K562 (cell line): ENCODE measurements around the gene DBH. TPM values are rescaled to one million over a fixed set of nuclear protein-coding genes. Genes with fewer than 3 reads are reported as not detected.

Experiments used
- ATAC-seq: fragments of 200-7000 bp; cut with Tn5 transposase; 3 replicates; pipeline ENCODE4 v1.9.1; 2020; ENCODE audit warnings: moderate library complexity
- BruUV-seq: library from RNA; stranded (reverse); fragments of 400-500 nt; replicated peaks from 2 replicates; lab custom pipeline; 2021; lab: Mats Ljungman, UMichigan
- CTCF ChIA-PET: fragments of 300-600 bp; formaldehyde crosslinking; extraction: SDS; loops from one replicate; lab custom pipeline; 2021; ENCODE audit warnings: low intra/inter-chr PET ratio; lab: Yijun Ruan, JAX
- POLR2A ChIA-PET: fragments of 300-600, 350-650 bp; sonication (Branson Sonifier 250); formaldehyde crosslinking; extraction: SDS; loops from one replicate; lab custom pipeline; 2021; ENCODE audit warnings: antibody characterized with exemption, inconsistent platforms; lab: Yijun Ruan, JAX
- DNase-seq, 4 experiments: peaks; one replicate each; pipeline versions ENCODE4 v3.0.0 to v3.0.0-alpha.2; 2011 to 2018; ENCODE audit warnings: low spot score in 3 of 4, mixed read lengths in 3 of 4; ENCODE audit errors: extremely low read depth in 1 of 4
- FAIRE-seq: peaks from 2 replicates; lab custom pipeline; 2011; peaks lifted over from hg19 to GRCh38; lab: Jason Lieb, UNC
- H2AFZ ChIP-seq: 2 replicates; pipeline ENCODE4 v1.6.0; 2011; ENCODE audit warnings: low read depth, low read length, control low read depth, inconsistent platforms
- H3K27ac ChIP-seq: fragments of 200-600 bp; 3 replicates; pipeline ENCODE4 v1.8.0; 2011; ENCODE audit warnings: low read depth, mild to moderate bottlenecking, control low read depth, inconsistent platforms, low read length, moderate library complexity, mixed read lengths; ENCODE audit errors: extremely low read depth
- H3K27me3 ChIP-seq, 2 experiments: fragments of 300-600 bp in 1 of 2; 2 replicates in 1 of 2; 3 replicates in 1 of 2; pipeline versions ENCODE4 v1.6.0 to v1.8.0; 2011; ENCODE audit warnings: inconsistent platforms in 2 of 2, low read length in 2 of 2, mild to moderate bottlenecking in 1 of 2, mixed read lengths in 1 of 2, moderate library complexity in 1 of 2; ENCODE audit not compliant: control insufficient read depth in 2 of 2, insufficient read depth in 2 of 2
- H3K36me3 ChIP-seq: fragments of 300-600 bp; 3 replicates; pipeline ENCODE4 v1.8.0; 2011; ENCODE audit warnings: mild to moderate bottlenecking, low read length, inconsistent platforms; ENCODE audit not compliant: control insufficient read depth, insufficient read depth
- H3K4me1 ChIP-seq, 2 experiments: fragments of 200-600 bp in 1 of 2; replicated peaks in 1 of 2; 2 replicates in 1 of 2; 3 replicates in 1 of 2; pipeline versions ENCODE4 v1.5.1 to v1.8.0; 2011; ENCODE audit warnings: inconsistent platforms in 2 of 2, low read length in 2 of 2, mild to moderate bottlenecking in 1 of 2, mixed read lengths in 1 of 2, moderate library complexity in 1 of 2; ENCODE audit not compliant: control insufficient read depth in 2 of 2, insufficient read depth in 2 of 2
- H3K4me2 ChIP-seq: 2 replicates; pipeline ENCODE4 v1.6.1; 2011; ENCODE audit warnings: low read length, control low read depth, inconsistent platforms, mixed read lengths; ENCODE audit not compliant: insufficient read depth
- H3K4me3 ChIP-seq: fragments of 200-600 bp; sonication (generic), shearing (Covaris generic); 2 replicates; pipeline ENCODE4 v1.5.1; 2016; ENCODE audit warnings: control low read depth, inconsistent platforms
- H3K79me2 ChIP-seq: fragments of 200-600 bp; 3 replicates; pipeline ENCODE4 v1.8.0; 2011; ENCODE audit warnings: low read length, inconsistent platforms; ENCODE audit not compliant: control insufficient read depth, insufficient read depth
- H3K9ac ChIP-seq, 2 experiments: 2 replicates each; pipeline versions ENCODE4 v1.6.0 to v1.6.1; 2011; ENCODE audit warnings: low read depth in 2 of 2, low read length in 2 of 2, control low read depth in 1 of 2, inconsistent platforms in 1 of 2, mild to moderate bottlenecking in 1 of 2, mixed read lengths in 1 of 2; ENCODE audit not compliant: insufficient read depth in 1 of 2
- H3K9me1 ChIP-seq: one replicate; pipeline ENCODE4 v1.6.0; 2011; ENCODE audit warnings: inconsistent platforms, mild to moderate bottlenecking, low read length, moderate library complexity; ENCODE audit not compliant: control insufficient read depth, insufficient read depth
- H3K9me3 ChIP-seq: replicated peaks from 2 replicates; pipeline ENCODE4 v1.5.1; 2011; ENCODE audit warnings: low read depth, low read length, inconsistent platforms; ENCODE audit not compliant: control insufficient read depth, insufficient read depth
- H4K20me1 ChIP-seq: replicated peaks from 2 replicates; pipeline ENCODE4 v1.6.1; 2011; ENCODE audit warnings: low read length, inconsistent platforms, mixed read lengths; ENCODE audit not compliant: control insufficient read depth, insufficient read depth
- BCL6 ChIP-seq: fragments of 250-450 bp; sonication (Bioruptor Pico); IDR thresholded peaks from 2 replicates; pipeline ENCODE4 v1.4.0; 2020
- BRD9 ChIP-seq: fragments of 450-650 bp; IDR thresholded peaks from 2 replicates; pipeline ENCODE4 v1.6.1; 2018; ENCODE audit warnings: low read depth; ENCODE audit not compliant: partially characterized antibody
- EP300 ChIP-seq: IDR thresholded peaks from 2 replicates; pipeline ENCODE4 v1.6.1; 2012; ENCODE audit warnings: low read length, improper control_type of control experiment
- EWSR1 ChIP-seq: fragments of 450-650 bp; IDR thresholded peaks from 2 replicates; pipeline ENCODE4 v1.6.1; 2018; ENCODE audit warnings: borderline replicate concordance, mild to moderate bottlenecking, low read depth, moderate library complexity; ENCODE audit not compliant: partially characterized antibody
- HNRNPH1 ChIP-seq: fragments of 200-400 bp; formaldehyde crosslinking; optimal IDR thresholded peaks from 2 replicates; pipeline ENCODE3; 2017; ENCODE audit warnings: low read depth, mild to moderate bottlenecking, low read length, moderate library complexity
- NCOR1 ChIP-seq: fragments of 450-650 bp; IDR thresholded peaks from 2 replicates; pipeline ENCODE4 v1.6.1; 2016; ENCODE audit warnings: mild to moderate bottlenecking, moderate library complexity
- SP1 ChIP-seq: sonication (generic); formaldehyde crosslinking; IDR thresholded peaks from 2 replicates; pipeline ENCODE4 v1.8.1; 2022; ENCODE audit warnings: mild to moderate bottlenecking, missing genetic modification reagents
- U2AF1 ChIP-seq: fragments of 200-400 bp; formaldehyde crosslinking; optimal IDR thresholded peaks from 2 replicates; pipeline ENCODE3; 2017; ENCODE audit warnings: mild to moderate bottlenecking, low read depth, low read length, moderate library complexity
- ZBTB17 ChIP-seq: fragments of 450-650 bp; formaldehyde crosslinking; IDR thresholded peaks from 2 replicates; pipeline ENCODE4 v1.4.0; 2020; ENCODE audit warnings: mild to moderate bottlenecking
- ZBTB26 ChIP-seq: fragments of 450-650 bp; formaldehyde crosslinking; IDR thresholded peaks from 2 replicates; pipeline ENCODE4 v1.4.0; 2022; ENCODE audit warnings: missing genetic modification characterization
- ZNF134 ChIP-seq: fragments of 250-450 bp; sonication (Bioruptor Pico); conservative IDR thresholded peaks from 2 replicates; pipeline ENCODE4 v1.4.0; 2020
- ZNF24 ChIP-seq: fragments of 450-650 bp; IDR thresholded peaks from 2 replicates; pipeline ENCODE4 v1.6.1; 2016
- ZNF316 ChIP-seq: fragments of 450-650 bp; IDR thresholded peaks from 2 replicates; pipeline ENCODE4 v1.6.1; 2016
- ZNF431 ChIP-seq: sonication (generic); formaldehyde crosslinking; IDR thresholded peaks from 2 replicates; pipeline ENCODE4 v1.8.0; 2022; ENCODE audit warnings: mild to moderate bottlenecking, missing genetic modification reagents
- ZNF75A ChIP-seq: fragments of 450-650 bp; formaldehyde crosslinking; IDR thresholded peaks from 2 replicates; pipeline ENCODE4 v1.4.0; 2020; ENCODE audit warnings: mild to moderate bottlenecking
- WGBS: fragments of 100-300 bp; shearing (Covaris generic); methylation state at CpG from one replicate; pipeline ENCODE4 v1.1.6; 2016; ENCODE audit warnings: low coverage, mixed read lengths; ENCODE audit not compliant: insufficient coverage; ENCODE audit errors: missing lambda C conversion rate; 5-methylcytosine and 5-hydroxymethylcytosine counted together
- in situ Hi-C: fragments of 300-500 bp; cut with MboI; formaldehyde crosslinking; loops from 4 replicates; pipeline ENCODE4 v1.15.0; 2018; ENCODE audit warnings: inconsistent platforms, mixed read lengths
- intact Hi-C: fragments of 100-400 bp; cut with micrococcal nuclease; formaldehyde crosslinking; loops from 2 replicates; pipeline ENCODE4 v1.14.2; 2022
- polyA plus RNA-seq, 8 experiments: library from polyadenylated mRNA; depleted of rRNA in 4 of 8; stranded (reverse) in 5 of 8; unstranded in 3 of 8; fragments of >200 nt; fragmentation: Nextera tagmentation in 2 of 8; fragmentation: Illumina TruSeq in 1 of 8; extraction: Ambion mirVana in 2 of 8; extraction: Trizol in 1 of 8; gene quantifications; 2 replicates each; pipeline versions ENCODE4 v1.2.1 to v1.2.3, GENCODE V29; 2011 to 2014; ENCODE audit warnings: inconsistent platforms in 1 of 8, missing spikeins in 1 of 8
- total RNA-seq, 7 experiments: library from RNA; depleted of rRNA in 6 of 7; stranded (reverse); fragments of >200 nt in 6 of 7; fragmentation: Illumina TruSeq in 2 of 7; extraction: Trizol in 2 of 7; gene quantifications; 2 replicates each; pipeline versions ENCODE4 v1.2.1 to v1.2.3, GENCODE V29; 2011 to 2021; ENCODE audit warnings: low replicate concordance in 1 of 7
- TF ChIP-seq, protein P1 (sequence below): sonication (generic); formaldehyde crosslinking; IDR thresholded peaks from 2 replicates; pipeline ENCODE4 v1.8.0; 2022; ENCODE audit warnings: mild to moderate bottlenecking, missing genetic modification reagents
- TF ChIP-seq, protein P2 (sequence below): fragments of 450-650 bp; IDR thresholded peaks from 2 replicates; pipeline ENCODE4 v1.6.1; 2017; ENCODE audit warnings: mild to moderate bottlenecking, moderate library complexity
- TF ChIP-seq, protein P3 (sequence below), 2 experiments: fragments of 450-650 bp; conservative IDR thresholded peaks; 2 replicates each; pipeline ENCODE4 v1.6.1; 2017; ENCODE audit warnings: mild to moderate bottlenecking in 2 of 2, moderate library complexity in 2 of 2

The DBH gene
- total and polyA plus RNA-seq, 9 of the 15 experiments (the other 6 are each of a cell fraction or from before 2014, with no cell fraction given), result not detected

DNA sequence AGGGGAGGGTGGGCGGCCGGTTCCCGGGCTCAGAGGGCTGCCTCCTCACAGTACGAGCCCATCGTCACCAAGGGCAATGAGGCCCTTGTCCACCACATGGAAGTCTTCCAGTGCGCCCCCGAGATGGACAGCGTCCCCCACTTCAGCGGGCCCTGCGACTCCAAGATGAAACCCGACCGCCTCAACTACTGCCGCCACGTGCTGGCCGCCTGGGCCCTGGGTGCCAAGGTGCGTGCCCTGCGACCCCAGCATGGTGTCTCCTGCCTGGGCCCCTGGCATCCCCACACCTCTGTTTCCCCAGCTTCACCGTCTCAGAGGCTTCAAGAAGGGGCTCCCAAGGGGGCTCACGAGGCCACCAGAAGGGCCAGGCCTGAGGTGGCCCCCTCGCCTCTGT lies 7.2 kb downstream of the DBH start:
- H3K27ac ChIP-seq, result no peak overlapping the region
- H3K36me3 ChIP-seq, result no peaks in the 10 kb centered on the region
- H3K4me2 ChIP-seq, result no peak overlapping the region
- no TSS peak for BruUV-seq
- in situ Hi-C loops (no loop called here), intact Hi-C loops (no loop called here)
- DNase-seq (no peak), ATAC-seq (no peak), FAIRE-seq (no peak)
- peaks cover 18 to 81% of the 10 kb centered on the region in 2 experiments; a peak in 4 of 5 replicates for H3K27me3 ChIP-seq
- no peaks in the 10 kb centered on the region for H3K4me1 ChIP-seq
- POLR2A ChIA-PET, result interaction anchor here (0.7 to 0.9 kb wide), 2 partner anchors 35 to 60 kb away, joined by 3 to 4 read pairs; no protein-coding TSS in a partner anchor
- H3K9me3 ChIP-seq, result no peaks in the 10 kb centered on the region
- no peak overlapping the region for H3K4me3 ChIP-seq
- H3K9ac ChIP-seq, result no peak overlapping the region; a peak in 1 of 4 replicates
- peaks cover 14% of the 10 kb centered on the region for H4K20me1 ChIP-seq
- peaks cover 3% of the 10 kb centered on the region for H3K9me1 ChIP-seq
- CTCF ChIA-PET, result no interaction called here
- WGBS, result 1% methylated on average over 17 of the region's 20 CpGs
- no peak overlapping the region for H2AFZ ChIP-seq
- no peaks in the 10 kb centered on the region for H3K79me2 ChIP-seq
- TF ChIP-seq EWSR1 (no peak), SP1 (no peak), ZNF431 (CRISPR knock-in tag) (no peak), HNRNPH1 (no peak), BRD9 (no peak), ZNF24 (no peak), ZNF75A (CRISPR knock-in tag) (no peak), U2AF1 (no peak), ZNF134 (CRISPR knock-in tag) (no peak), ZBTB17 (CRISPR knock-in tag) (no peak), EP300 (no peak), NCOR1 (no peak), BCL6 (CRISPR knock-in tag) (no peak), ZNF316 (no peak), ZBTB26 (CRISPR knock-in tag) (no peak)
- TF ChIP-seq, protein P1, sequence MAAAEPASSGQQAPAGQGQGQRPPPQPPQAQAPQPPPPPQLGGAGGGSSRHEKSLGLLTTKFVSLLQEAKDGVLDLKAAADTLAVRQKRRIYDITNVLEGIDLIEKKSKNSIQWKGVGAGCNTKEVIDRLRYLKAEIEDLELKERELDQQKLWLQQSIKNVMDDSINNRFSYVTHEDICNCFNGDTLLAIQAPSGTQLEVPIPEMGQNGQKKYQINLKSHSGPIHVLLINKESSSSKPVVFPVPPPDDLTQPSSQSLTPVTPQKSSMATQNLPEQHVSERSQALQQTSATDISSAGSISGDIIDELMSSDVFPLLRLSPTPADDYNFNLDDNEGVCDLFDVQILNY (CRISPR knock-in tag), result no peak
- TF ChIP-seq, protein P2, sequence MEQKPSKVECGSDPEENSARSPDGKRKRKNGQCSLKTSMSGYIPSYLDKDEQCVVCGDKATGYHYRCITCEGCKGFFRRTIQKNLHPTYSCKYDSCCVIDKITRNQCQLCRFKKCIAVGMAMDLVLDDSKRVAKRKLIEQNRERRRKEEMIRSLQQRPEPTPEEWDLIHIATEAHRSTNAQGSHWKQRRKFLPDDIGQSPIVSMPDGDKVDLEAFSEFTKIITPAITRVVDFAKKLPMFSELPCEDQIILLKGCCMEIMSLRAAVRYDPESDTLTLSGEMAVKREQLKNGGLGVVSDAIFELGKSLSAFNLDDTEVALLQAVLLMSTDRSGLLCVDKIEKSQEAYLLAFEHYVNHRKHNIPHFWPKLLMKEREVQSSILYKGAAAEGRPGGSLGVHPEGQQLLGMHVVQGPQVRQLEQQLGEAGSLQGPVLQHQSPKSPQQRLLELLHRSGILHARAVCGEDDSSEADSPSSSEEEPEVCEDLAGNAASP, result no peak
- TF ChIP-seq, protein P3, sequence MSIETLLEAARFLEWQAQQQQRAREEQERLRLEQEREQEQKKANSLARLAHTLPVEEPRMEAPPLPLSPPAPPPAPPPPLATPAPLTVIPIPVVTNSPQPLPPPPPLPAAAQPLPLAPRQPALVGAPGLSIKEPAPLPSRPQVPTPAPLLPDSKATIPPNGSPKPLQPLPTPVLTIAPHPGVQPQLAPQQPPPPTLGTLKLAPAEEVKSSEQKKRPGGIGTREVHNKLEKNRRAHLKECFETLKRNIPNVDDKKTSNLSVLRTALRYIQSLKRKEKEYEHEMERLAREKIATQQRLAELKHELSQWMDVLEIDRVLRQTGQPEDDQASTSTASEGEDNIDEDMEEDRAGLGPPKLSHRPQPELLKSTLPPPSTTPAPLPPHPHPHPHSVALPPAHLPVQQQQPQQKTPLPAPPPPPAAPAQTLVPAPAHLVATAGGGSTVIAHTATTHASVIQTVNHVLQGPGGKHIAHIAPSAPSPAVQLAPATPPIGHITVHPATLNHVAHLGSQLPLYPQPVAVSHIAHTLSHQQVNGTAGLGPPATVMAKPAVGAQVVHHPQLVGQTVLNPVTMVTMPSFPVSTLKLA (conservative IDR thresholded peaks at IDR 0.05), result no peak
